GM23338 (cell line): ENCODE data around the gene FHIP1A. TPM values are rescaled to one million over a fixed set of nuclear protein-coding genes. Genes with fewer than 3 reads are reported as not detected.

ENCODE experiments used
- ATAC-seq: fragments of 200-7000 bp; cut with Tn5 transposase; 3 replicates; pipeline ENCODE4 v1.9.1; 2020
- DNase-seq: peaks from one replicate; pipeline ENCODE4 v3.0.0-alpha.2; 2015; ENCODE audit warnings: low spot score
- H2AFZ ChIP-seq: fragments of 200-600 bp; sonication (generic); 2 replicates; pipeline ENCODE4 v1.8.0; 2016; ENCODE audit warnings: antibody characterized with exemption, mild to moderate bottlenecking, moderate library complexity
- H3F3A ChIP-seq: fragments of 200-600 bp; sonication (generic); replicated peaks from 2 replicates; pipeline ENCODE4 v1.8.0; 2017; ENCODE audit warnings: antibody characterized with exemption, mixed run types, low read depth
- H3K27ac ChIP-seq: fragments of 200-600 bp; sonication (generic); 2 replicates; pipeline ENCODE4 v1.6.1; 2016; ENCODE audit warnings: low read depth
- H3K27me3 ChIP-seq: fragments of 200-600 bp; sonication (generic); 2 replicates; pipeline ENCODE4 v1.8.0; 2016; ENCODE audit warnings: mild to moderate bottlenecking, mixed run types, moderate library complexity; ENCODE audit not compliant: insufficient read depth
- H3K36me3 ChIP-seq: fragments of 200-600 bp; sonication (generic); 2 replicates; pipeline ENCODE4 v1.8.0; 2016; ENCODE audit warnings: mild to moderate bottlenecking; ENCODE audit not compliant: insufficient read depth
- H3K4me1 ChIP-seq: fragments of 200-600 bp; sonication (generic); 2 replicates; pipeline ENCODE4 v1.8.0; 2016; ENCODE audit warnings: mild to moderate bottlenecking, moderate library complexity; ENCODE audit not compliant: insufficient read depth
- H3K4me2 ChIP-seq: fragments of 200-600 bp; sonication (generic); 2 replicates; pipeline ENCODE4 v1.7.1; 2017; ENCODE audit warnings: mixed run types
- H3K4me3 ChIP-seq: fragments of 200-600 bp; sonication (generic); 2 replicates; pipeline ENCODE4 v1.6.1; 2016; ENCODE audit warnings: mixed run types
- H3K79me2 ChIP-seq: fragments of 200-600 bp; sonication (generic); replicated peaks from 2 replicates; pipeline ENCODE4 v1.8.0; 2017; ENCODE audit warnings: mild to moderate bottlenecking; ENCODE audit not compliant: insufficient read depth
- H3K9me2 ChIP-seq: fragments of 200-600 bp; sonication (generic); 2 replicates; pipeline ENCODE4 v1.8.0; 2017; ENCODE audit not compliant: insufficient read depth
- H4K20me1 ChIP-seq: fragments of 200-600 bp; sonication (generic); replicated peaks from 2 replicates; pipeline ENCODE4 v1.8.0; 2017; ENCODE audit warnings: mild to moderate bottlenecking; ENCODE audit not compliant: insufficient read depth
- H3K27ac Mint-ChIP-seq: 2 replicates; pipeline ENCODE4 v1.8.0; 2020; ENCODE audit warnings: inconsistent platforms, mild to moderate bottlenecking, moderate library complexity, mixed read lengths
- H3K27me3 Mint-ChIP-seq: 3 replicates; pipeline ENCODE4 v1.8.0; 2022; ENCODE audit warnings: low read depth, mild to moderate bottlenecking, moderate library complexity, mixed read lengths, inconsistent platforms; ENCODE audit not compliant: insufficient read depth, poor library complexity
- H3K36me3 Mint-ChIP-seq: 3 replicates; pipeline ENCODE4 v1.8.0; 2021; ENCODE audit warnings: low read depth, mild to moderate bottlenecking, inconsistent platforms, moderate library complexity, mixed read lengths
- H3K4me1 Mint-ChIP-seq: 3 replicates; pipeline ENCODE4 v1.8.0; 2020; ENCODE audit warnings: mild to moderate bottlenecking, inconsistent platforms, mixed read lengths
- H3K4me3 Mint-ChIP-seq: 3 replicates; pipeline ENCODE4 v1.8.0; 2021; ENCODE audit warnings: moderate library complexity, mild to moderate bottlenecking, inconsistent platforms, mixed read lengths
- H3K9me3 Mint-ChIP-seq: 3 replicates; pipeline ENCODE4 v1.8.0; 2020; ENCODE audit warnings: moderate library complexity, mild to moderate bottlenecking, inconsistent platforms, mixed read lengths
- CREB1 ChIP-seq: fragments of 250-450 bp; sonication (Bioruptor Pico); IDR thresholded peaks from 2 replicates; pipeline ENCODE4 v1.5.0; 2020; ENCODE audit warnings: low read depth, mild to moderate bottlenecking, moderate library complexity
- CTCF ChIP-seq, 2 experiments: fragments of 200-600 bp in 1 of 2; sonication (generic) in 1 of 2; conservative IDR thresholded peaks; 2 replicates each; pipeline versions ENCODE4 v1.5.1 to v1.6.1; 2016 to 2017; ENCODE audit warnings: antibody characterized with exemption in 2 of 2, low read depth in 2 of 2, mild to moderate bottlenecking in 2 of 2, moderate library complexity in 1 of 2
- ETS1 ChIP-seq: IDR thresholded peaks from 2 replicates; pipeline ENCODE4 v1.6.1; 2016; ENCODE audit warnings: antibody characterized with exemption
- EZH2 ChIP-seq: fragments of 200-600 bp; sonication (generic); IDR thresholded peaks from one replicate; pipeline ENCODE4 v1.8.0; 2017; ENCODE audit warnings: antibody characterized with exemption, mild to moderate bottlenecking, low read depth; ENCODE audit not compliant: unreplicated experiment
- EZH2phosphoT487 ChIP-seq: fragments of 200-600 bp; sonication (generic); IDR thresholded peaks from one replicate; pipeline ENCODE4 v1.8.1; 2018; ENCODE audit warnings: antibody characterized with exemption; ENCODE audit not compliant: unreplicated experiment
- ZNF331 ChIP-seq: fragments of 250-450 bp; sonication (Bioruptor Pico); IDR thresholded peaks from 2 replicates; pipeline ENCODE4 v1.5.0; 2020; ENCODE audit warnings: low read depth, mild to moderate bottlenecking, moderate library complexity
- polyA plus RNA-seq: library from polyadenylated mRNA; unstranded; fragments of >200 nt; fragmentation: Nextera tagmentation; extraction: Ambion mirVana; gene quantifications from 2 replicates; pipeline ENCODE4 v1.2.1, GENCODE V29; 2016
- total RNA-seq: library from RNA; depleted of rRNA; stranded (reverse); fragments of >200 nt; shearing (Covaris generic); gene quantifications from 2 replicates; pipeline ENCODE4 v1.2.3, GENCODE V29; 2014

The FHIP1A gene
- total and polyA plus RNA-seq, 2 experiments from 2014 or later: 11.3 to 108 TPM

GRCh38 chr4:151361966-151362365, 47.0 kb upstream of the FHIP1A start (continued):
- TF ChIP-seq CTCF (conservative IDR thresholded peaks at IDR 0.05; ENCODE audit: low read depth in 2 of 2): no peak
- TF ChIP-seq ZNF331: no peak
- TF ChIP-seq CREB1: no peak
- TF ChIP-seq EZH2: no peak
- no peak for TF ChIP-seq ETS1
- TF ChIP-seq EZH2phosphoT487: no peak

GRCh38 chr4:151362404-151363164, 46.4 kb upstream of the FHIP1A start:
- Histone ChIP-seq H3K4me1 (no peaks in the 10 kb centered on the region), H3K9me2 (no peaks in the 10 kb centered on the region), H3K4me2 (no peak overlapping the region), H3K36me3 (no peaks in the 10 kb centered on the region), H2AFZ (no peak overlapping the region), H3K27ac (no peak overlapping the region), H4K20me1 (no peaks in the 10 kb centered on the region), H3K27me3 (no peaks in the 10 kb centered on the region), H3K79me2 (no peaks in the 10 kb centered on the region), H3K4me3 (no peak overlapping the region), H3F3A (no peaks in the 10 kb centered on the region)
- DNase-seq: peak; percentile 95
- no peak overlapping the region for H3K4me3 Mint-ChIP-seq
- no peaks in the 10 kb centered on the region for H3K9me3 Mint-ChIP-seq
- H3K27ac Mint-ChIP-seq: peak overlapping the region; percentile 63
- no peaks in the 10 kb centered on the region for H3K36me3 Mint-ChIP-seq
- peaks cover 12% of the 10 kb centered on the region for H3K4me1 Mint-ChIP-seq
- TF ChIP-seq CTCF (conservative IDR thresholded peaks at IDR 0.05; ENCODE audit: low read depth in 2 of 2) (peak; percentile 99), ETS1 (no peak)
- ATAC-seq: peak; percentile 98
- peaks cover 4% of the 10 kb centered on the region for H3K27me3 Mint-ChIP-seq
